OCI-LY3 (cell line): Measurements from ENCODE around the gene ANK3.

Source experiments
- CTCF ChIP-seq: fragments of 200-600, 300-600 bp; sonication (generic); IDR thresholded peaks from 2 replicates; pipeline ENCODE4 v1.5.1; 2014; ENCODE audit warnings: antibody characterized with exemption, low read length, low read depth
- EZH2phosphoT487 ChIP-seq: fragments of 200-600 bp; shearing (Covaris generic); IDR thresholded peaks from 2 replicates; pipeline ENCODE4 v1.6.1; 2018; ENCODE audit warnings: antibody characterized with exemption, mixed run types, low read depth

GRCh38 chr10:60434418-60435046 is 44.9 kb upstream of the ANK3 start:
- TF ChIP-seq CTCF: peak; percentile 73
- TF ChIP-seq EZH2phosphoT487: no peak
